ENCODE measurements around the gene CACNB2.

GRCh38 chr10:18221123-18221522, 80.9 kb downstream of the CACNB2 start:
- TF ChIP-seq POLR2AphosphoS5 (IDR thresholded peaks at IDR 0.05; ENCODE audit: low read depth, low read length) = no peak
- no peak for TF ChIP-seq POLR2A (IDR thresholded peaks at IDR 0.05; ENCODE audit: low read depth, low read length)
- TF ChIP-seq TAF1 (IDR thresholded peaks at IDR 0.05; ENCODE audit: borderline replicate concordance, low read depth, low read length) = no peak
